Stomach (tissue), 4 donors: ENCODE measurements around the gene ALG1.

Experiments used
- CTCF ChIP-seq, 7 experiments: fragments of 450-650 bp in 4 of 7; fragments of 200-600 bp in 3 of 7; sonication (generic) in 3 of 7; IDR thresholded peaks; one replicate each; pipeline ENCODE4 v1.5.1; 2016 to 2019; ENCODE audit warnings: antibody characterized with exemption in 7 of 7, control low read depth in 2 of 7, mild to moderate bottlenecking in 1 of 7
- EP300 ChIP-seq: sonication (generic); formaldehyde crosslinking; IDR thresholded peaks from one replicate; pipeline ENCODE4 v1.6.1; 2017; ENCODE audit warnings: antibody characterized with exemption
- POLR2A ChIP-seq, 4 donors: fragments of 450-650 bp; IDR thresholded peaks; one replicate each; pipeline ENCODE4 v1.6.1; 2016; ENCODE audit warnings: antibody characterized with exemption in 4 of 4, control low read depth in 2 of 4, mild to moderate bottlenecking in 1 of 4, moderate library complexity in 1 of 4

GRCh38 chr16:5026664-5027063 is 45.0 kb upstream of the ALG1 start:
- TF ChIP-seq CTCF (IDR thresholded peaks at IDR 0.05) (no peak), POLR2A (IDR thresholded peaks at IDR 0.05) (no peak), EP300 (no peak)
